ENCODE results near the gene IMPA2. TPM values are rescaled to one million over a fixed set of nuclear protein-coding genes. Genes with fewer than 3 reads are reported as not detected.
A peak's percentile ranks its signal among the peaks of the same experiment; 100 is the strongest.
"Not testable (repeated sequence)": the region's sequence is repeated elsewhere in the genome, so short reads cannot be mapped to it uniquely, and the experiment has no call there.

IMPA2 gene
- total and polyA plus RNA-seq, 11 donors, result 18.1 to 73.0 (median 40.8) TPM

DNA sequence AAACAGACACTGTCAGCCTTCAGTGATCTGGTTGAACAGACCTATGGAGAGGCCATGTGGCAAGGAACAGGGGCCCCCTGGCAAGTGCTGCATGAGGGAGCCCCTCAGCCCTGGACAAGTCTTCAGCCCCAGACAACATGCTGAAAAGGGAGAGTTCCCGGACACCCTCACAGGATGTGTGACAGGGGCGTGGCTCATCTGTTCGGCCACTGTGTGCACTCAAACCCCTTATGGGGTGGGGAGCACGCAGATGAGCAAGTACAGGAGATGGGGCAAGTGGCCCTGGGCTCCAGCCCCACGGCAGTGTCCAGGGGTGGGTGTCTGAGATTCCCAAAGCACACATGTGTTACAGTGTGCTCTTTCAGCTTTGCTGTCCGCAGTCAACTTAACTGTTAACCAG is 37.8 kb upstream of the IMPA2 start:
- no peak for ATAC-seq
- Histone ChIP-seq H3K27me3 (no peaks in the 10 kb centered on the region), H3K9me3 (no peaks in the 10 kb centered on the region), H3K36me3 (no peaks in the 10 kb centered on the region), H3K27ac (no peak overlapping the region), H3K4me1 (peaks cover 0 to 22% (median 13%) of the 10 kb centered on the region in 12 donors), H3K4me3 (no peak overlapping the region)
- WGBS, 4 donors, result 83 to 90% (median 86%) methylated on average over 4 to 6 of the region's 6 CpGs
- TF ChIP-seq, protein P1, sequence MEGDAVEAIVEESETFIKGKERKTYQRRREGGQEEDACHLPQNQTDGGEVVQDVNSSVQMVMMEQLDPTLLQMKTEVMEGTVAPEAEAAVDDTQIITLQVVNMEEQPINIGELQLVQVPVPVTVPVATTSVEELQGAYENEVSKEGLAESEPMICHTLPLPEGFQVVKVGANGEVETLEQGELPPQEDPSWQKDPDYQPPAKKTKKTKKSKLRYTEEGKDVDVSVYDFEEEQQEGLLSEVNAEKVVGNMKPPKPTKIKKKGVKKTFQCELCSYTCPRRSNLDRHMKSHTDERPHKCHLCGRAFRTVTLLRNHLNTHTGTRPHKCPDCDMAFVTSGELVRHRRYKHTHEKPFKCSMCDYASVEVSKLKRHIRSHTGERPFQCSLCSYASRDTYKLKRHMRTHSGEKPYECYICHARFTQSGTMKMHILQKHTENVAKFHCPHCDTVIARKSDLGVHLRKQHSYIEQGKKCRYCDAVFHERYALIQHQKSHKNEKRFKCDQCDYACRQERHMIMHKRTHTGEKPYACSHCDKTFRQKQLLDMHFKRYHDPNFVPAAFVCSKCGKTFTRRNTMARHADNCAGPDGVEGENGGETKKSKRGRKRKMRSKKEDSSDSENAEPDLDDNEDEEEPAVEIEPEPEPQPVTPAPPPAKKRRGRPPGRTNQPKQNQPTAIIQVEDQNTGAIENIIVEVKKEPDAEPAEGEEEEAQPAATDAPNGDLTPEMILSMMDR (IDR thresholded peaks at IDR 0.05), result no peak
- TF ChIP-seq POLR2A (IDR thresholded peaks at IDR 0.05), result no peak
- DNase-seq, result no peak
- intact Hi-C loops (cut with DNase I), result loop anchor here in 2 of 10 donors (5.0 kb wide), 2 partner anchors 94 to 211 kb away; no protein-coding TSS in a partner anchor

DNA sequence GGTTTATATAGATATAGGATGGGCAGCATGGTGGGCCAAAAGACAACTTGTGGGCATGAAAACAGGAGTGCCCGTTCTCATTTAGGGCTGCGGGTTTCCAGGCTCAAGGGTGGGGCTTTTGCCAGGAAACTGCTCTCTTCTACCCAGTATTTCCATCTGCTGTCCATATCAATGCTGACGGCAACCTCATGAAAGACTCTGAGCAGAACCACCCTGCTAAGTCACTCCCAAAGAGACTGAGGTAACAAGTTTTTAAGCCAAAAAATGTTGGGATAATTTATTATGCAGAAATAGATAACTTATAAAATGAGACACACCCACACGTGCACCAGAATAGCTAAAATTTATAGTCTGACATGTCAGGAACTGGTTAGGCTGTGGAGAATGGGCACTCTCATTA is 37.1 kb upstream of the IMPA2 start:
- 78 to 95% (median 91%) methylated on average over 4 of the region's 4 CpGs for WGBS, 4 donors
- DNase-seq, result no peak
- TF ChIP-seq, protein P1 (IDR thresholded peaks at IDR 0.05), result no peak
- peaks cover 0 to 22% (median 13%) of the 10 kb centered on the region in 12 donors for H3K4me1 ChIP-seq
- no peak overlapping the region for H3K27ac ChIP-seq
- no peak overlapping the region for H3K4me3 ChIP-seq
- ATAC-seq, result no peak
- no peaks in the 10 kb centered on the region for H3K9me3 ChIP-seq
- intact Hi-C loops (cut with DNase I), result loop anchor here in 3 of 10 donors (2.0 to 5.0 kb wide), 3 partner anchors 47 to 212 kb away; no protein-coding TSS in a partner anchor
- H3K36me3 ChIP-seq, result no peaks in the 10 kb centered on the region
- H3K27me3 ChIP-seq, result no peaks in the 10 kb centered on the region

DNA sequence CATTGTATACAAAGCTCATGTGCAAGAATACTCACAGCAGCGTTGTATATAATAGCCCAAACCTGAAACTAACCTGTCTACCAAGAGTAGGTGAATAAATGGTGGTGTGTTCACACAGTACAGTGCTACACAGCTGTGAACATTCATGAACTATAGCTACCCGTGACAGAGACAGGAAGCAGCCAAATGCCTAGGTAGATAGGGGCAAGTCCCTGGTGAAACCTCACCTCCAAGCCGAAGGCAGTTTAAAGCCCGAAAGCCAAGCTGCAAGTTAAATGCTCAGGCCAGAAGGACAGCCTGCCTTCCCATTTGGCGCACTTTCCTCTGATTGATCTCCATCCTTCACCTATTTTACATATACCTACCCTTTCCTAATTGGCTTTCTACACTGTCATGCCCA is 36.5 kb upstream of the IMPA2 start:
- ATAC-seq, result no peak
- Histone ChIP-seq H3K27me3 (no peaks in the 10 kb centered on the region), H3K4me1 (peaks cover 0 to 22% (median 13%) of the 10 kb centered on the region in 12 donors), H3K4me3 (no peak overlapping the region), H3K36me3 (no peaks in the 10 kb centered on the region), H3K9me3 (no peaks in the 10 kb centered on the region), H3K27ac (no peak overlapping the region)
- DNase-seq, result no peak
- TF ChIP-seq, protein P1 (IDR thresholded peaks at IDR 0.05), result no peak
- TF ChIP-seq POLR2A (IDR thresholded peaks at IDR 0.05), result no peak
- intact Hi-C loops (cut with DNase I), result loop anchor here in 5 of 10 donors (2.0 to 5.0 kb wide), 4 partner anchors 38 to 212 kb away; partner anchors contain the start of gene IMPA2 (in 3 of the 5)
- 83 to 95% (median 89%) methylated on average over 5 of the region's 5 CpGs for WGBS, 4 donors

DNA sequence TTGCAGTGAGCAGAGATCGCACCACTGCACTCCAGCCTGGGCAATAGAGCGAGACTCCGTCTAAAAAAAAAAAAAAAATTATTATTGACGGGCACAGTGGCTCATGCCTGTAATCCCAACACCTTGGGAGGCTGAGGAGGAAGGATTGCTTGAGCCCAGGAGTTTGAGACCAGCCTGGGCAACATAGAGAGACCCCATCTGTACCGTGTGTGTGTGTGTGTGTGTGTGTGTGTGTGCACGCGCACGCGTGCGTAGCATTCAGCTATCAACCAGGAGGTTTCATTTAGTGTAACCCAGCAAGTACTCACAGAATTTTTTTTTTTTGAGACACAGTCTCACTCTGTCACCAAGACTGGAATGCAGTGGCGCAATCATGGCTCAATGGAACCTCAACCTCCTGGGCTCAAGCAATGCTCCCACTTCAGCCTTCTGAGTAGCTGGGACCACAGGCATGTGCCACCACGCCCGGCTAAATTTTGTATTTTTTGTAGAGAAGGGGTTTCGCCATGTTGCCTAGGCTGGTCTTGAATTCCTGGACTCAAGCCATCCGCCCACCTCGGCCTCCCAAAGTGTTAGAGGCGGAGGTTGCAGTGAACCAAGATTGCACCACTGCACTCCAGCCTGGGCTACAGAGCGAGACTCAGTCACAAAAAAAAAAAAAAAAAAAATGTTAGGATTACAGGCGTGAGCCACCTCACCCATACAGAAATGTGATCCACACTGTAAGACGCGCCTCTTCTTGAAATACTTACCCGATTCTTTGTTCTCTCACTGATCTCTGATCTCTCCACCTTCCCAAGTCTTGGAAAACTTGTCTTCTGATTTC is 35.3 kb upstream of the IMPA2 start:
- H3K4me3 ChIP-seq, result peak overlapping the region in 2 of 12 donors; percentile 52 to 66
- H3K9me3 ChIP-seq, DNase-seq, H3K27me3 ChIP-seq, H3K36me3 ChIP-seq, ATAC-seq: not testable (repeated sequence)
- peaks cover 0 to 22% (median 13%) of the 10 kb centered on the region in 12 donors for H3K4me1 ChIP-seq
- intact Hi-C loops (cut with DNase I), result loop anchor here in 7 of 10 donors (2.0 to 5.0 kb wide), 3 partner anchors 35 to 45 kb away; partner anchors contain the start of gene IMPA2 (in 6 of the 7)
- 88 to 94% (median 93%) methylated on average over 22 of the region's 22 CpGs for WGBS, 4 donors
- H3K27ac ChIP-seq, result peak overlapping the region in 11 of 12 donors; percentile 88 to 100 (median 96)
